HG02970 (cell line): ENCODE results near the gene DDX17.

Source experiments
- ATAC-seq: cut with Tn5 transposase; IDR thresholded peaks from one replicate; pipeline ENCODE4 v1.9.1; 2021; ENCODE audit warnings: mild to moderate bottlenecking, moderate library complexity, moderate number of reproducible peaks; ENCODE audit not compliant: unreplicated experiment, low FRiP score

DDX17 gene

DNA sequence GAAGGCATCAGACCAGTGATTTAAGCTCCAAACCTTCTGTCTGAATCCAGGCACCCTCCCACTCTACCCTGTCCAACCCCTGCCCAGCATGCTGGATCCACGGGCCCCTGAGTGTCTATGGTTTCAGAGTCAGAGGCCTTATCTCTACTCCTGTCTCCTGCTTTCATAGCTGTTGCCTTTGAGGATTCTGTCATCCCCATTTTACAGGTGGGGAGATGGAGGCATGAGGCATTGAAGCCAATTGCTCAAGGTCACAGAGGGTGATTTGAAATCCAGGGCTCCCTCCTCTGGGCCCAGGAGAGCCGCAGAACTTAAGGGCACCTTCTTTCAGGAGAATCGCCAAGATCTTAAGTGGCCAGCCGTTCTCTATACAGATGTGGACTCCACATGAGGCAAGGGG is 54.2 kb downstream of the DDX17 start:
- ATAC-seq = no peak

DNA sequence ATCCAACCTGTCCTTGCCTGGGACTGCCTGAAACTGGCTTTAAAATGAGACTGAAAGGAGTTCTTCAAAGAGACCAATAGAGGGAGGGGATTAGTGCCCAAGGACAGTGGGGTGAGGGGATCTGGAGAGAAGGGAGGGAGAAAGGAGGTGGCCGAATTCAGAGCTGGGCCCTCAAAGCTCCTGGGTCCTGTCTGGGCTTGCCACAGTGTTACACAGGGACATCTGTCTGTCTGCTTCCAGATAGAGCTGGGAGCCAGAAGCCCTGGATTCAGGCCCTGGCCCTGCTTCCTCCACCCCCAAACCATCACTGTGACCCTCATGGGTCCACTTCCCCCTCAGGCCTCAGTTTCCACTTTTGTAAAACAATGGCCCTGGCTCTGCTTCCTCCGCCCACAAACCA is 54.7 kb downstream of the DDX17 start:
- ATAC-seq = no peak

DNA sequence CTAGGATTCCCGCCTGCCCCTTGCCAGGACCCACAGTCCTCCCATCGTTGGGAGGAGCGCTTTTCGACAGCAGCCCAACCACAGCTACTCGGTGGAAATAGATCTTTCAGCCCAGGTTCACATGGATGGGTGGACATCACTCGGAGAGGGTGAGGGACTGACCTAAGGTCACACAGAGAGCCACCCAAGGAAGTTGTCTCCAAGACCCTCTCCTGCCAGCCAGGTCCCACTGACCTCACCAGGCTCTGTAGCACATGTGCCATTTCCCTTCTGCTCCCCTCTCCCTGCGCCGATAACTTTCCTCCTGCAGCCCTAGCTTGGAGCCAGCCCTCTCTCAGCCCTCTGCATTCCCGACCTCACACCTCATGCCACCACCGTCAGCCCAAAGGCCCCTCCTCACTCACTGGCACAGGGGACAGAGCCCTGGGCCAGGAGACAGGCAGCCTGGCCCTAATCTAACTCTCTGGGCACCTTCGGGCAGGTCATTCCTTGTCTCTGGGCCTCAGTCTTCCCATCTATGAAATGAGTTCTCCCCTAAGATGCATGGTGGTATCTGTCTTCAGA is 55.8 kb downstream of the DDX17 start:
- ATAC-seq = no peak

DNA sequence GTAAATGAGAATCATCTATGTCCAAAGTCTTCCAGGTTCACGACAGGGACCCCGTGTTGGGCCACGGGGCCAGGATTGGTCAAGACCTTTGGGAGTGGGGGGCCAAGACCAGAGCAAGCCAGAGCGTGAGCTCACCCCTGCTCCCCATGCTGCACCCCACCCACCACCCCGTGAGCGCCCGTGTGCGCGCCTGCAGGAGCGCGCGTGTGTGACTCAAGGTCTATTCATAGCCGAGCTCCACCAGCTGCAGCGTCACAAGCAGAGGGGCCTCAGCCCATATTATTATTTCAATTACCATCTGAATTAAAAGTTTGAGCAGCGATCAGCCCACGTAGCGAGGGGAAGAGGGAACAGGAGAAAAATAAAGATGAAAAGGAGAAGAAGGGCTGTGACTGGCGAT is 56.3 kb downstream of the DDX17 start:
- no peak for ATAC-seq

DNA sequence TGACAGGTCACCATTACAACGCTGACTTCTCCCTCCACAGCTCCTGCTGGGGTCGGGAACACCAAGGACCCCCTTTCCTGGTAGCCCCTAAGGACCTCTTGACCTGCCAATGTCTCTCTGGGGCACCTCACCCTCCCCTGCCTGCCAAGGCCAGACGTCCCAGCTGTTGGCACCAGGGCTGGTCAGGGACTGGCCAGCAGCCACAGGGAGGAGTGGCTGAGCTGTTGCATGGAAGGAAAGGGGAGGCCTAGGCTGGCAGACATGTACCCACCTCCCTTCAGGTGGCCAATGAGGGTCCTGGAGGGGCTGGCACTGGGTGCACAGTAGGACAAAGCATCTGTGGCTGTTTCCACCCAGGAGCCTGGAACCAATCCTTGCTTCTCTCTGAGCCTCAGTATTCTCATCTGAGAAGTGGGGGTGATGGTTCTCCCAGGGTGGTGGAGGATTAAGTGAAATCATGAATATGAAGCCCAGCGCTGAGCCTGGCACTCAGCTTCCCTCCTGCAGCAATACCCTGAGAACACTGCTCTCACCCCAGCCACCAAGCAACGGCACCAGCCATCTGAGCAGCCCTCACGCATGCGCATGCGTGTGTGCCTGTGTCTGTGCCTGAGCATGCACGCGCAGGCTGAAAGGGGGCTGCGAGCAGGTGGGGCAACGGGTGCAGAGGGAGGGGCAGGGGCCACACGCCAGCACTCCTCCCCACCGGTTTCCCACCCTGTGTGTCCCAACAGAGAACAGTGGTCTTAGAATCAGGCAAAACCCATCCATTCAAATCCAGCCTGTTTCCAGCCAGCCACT is 57.0 kb downstream of the DDX17 start:
- no peak for ATAC-seq

DNA sequence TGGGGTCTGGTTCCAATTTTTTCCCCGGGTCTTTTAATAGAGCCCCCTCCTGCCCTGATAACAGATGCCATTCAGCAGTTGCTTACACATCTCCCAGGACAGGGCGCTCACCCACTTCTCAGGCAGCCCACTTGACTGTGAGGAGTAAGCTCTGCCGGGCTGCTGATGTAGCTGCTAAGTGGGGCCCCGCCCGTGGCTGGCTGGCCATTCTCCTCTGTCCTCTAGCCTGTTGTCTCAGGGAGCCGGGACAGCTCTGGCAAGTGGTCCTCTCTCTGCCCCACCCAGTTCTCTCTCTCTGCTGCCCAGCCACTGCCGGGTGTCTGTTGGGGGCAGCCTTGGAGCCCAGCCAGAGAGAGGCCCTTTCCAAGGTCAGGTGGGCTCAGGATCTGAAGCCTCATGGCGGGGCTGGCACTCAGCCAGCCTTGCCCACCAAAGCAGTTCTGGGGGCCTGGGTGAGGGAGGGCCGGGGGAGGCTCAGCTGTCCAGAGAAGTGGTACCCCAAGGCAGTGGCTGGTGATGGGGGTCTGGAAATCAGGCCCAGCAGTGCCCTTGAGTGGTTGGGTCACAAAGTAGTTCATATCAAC is 60.0 kb downstream of the DDX17 start:
- ATAC-seq = no peak

DNA sequence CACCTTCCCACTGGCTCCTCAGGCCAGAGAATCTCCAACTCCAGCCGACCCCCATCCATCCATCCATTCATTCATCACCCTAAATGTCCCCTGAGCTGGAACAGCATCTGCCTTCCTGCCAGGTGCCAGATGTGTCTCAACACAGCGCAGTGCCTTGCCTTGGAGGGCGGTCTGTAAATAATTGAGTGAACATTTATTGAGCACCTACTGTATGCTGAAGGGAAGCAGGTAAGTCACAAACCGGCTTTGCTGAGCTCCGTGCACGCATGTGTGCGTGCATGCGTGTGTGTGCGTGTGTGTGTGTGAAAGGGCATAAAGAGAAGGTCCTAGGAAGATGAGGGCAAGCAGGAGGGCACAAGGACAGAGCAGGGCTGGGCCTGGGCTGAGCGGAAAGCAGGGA is 61.3 kb downstream of the DDX17 start:
- ATAC-seq = no peak

DNA sequence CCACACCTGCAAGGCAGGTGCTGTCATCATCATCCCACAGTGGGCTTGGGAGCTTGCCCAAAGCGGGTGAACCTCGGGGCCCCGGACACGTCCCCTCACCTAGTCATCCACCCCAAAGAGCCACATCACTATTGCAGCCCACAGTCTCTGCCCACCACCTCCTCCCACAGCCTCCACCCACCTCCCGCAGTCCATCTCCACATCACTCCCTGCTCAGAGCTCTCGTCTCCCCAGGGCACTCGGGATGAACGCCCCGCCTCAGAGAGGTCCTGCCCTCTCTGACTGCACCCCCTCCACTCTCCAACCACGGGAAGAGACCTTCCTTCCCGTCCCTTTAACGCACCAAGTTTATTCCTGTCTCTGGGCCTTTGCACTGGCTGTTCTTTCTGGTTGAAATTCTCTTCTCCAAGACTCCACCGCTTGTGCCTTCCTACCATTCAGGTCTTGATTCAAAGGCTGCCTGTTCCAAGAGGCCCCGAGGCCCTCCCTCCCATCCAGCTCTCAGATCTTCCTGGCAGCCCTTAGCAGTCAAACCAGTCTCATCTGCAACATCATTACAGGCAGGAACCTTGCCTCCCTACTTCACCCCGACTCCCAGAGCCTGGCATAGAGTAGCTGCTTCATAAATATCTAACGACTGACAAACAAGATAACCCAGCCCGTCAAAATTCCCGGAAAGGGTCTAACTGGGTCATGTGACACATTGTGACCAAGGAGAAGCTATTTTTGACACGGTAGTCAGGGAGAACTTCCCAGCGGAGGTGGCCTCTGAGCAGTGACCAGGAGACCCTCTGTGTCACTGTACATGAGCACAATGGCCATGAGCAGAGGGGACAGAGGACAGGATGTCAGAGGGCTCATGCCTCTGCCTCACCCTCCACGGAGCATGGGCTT is 62.2 kb downstream of the DDX17 start:
- no peak for ATAC-seq

DNA sequence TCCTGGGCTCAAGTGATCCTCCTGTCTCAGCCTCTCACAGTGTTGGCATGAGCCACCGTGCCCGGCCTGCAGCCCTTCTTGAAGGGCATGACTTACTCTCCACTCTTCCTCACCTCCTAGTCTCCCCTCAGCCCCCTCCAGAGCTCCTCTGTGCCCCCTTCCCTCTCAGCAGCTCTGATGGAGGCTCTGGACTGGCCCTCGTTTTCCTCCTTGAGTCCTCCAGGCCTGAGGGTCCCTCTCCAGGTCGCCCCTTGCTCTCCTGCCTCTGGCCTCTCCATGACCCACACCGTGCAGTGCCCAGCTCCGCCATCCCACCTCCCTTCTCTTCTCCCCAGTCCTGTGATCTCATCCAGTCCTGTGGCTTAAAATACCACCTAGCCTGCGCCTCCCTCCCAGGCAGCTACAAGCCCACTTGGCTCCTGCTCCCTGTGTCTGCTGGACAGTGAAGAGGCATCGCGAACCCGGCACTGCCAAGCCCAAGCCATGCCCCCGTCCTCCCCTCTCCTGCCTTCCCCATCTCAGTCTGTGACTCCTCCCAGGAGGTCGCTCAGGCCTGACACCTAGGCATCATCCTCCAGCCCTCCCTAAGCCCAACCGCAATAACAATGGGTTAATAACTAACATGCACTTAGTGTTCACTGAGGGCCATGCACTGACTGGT is 63.0 kb downstream of the DDX17 start:
- ATAC-seq = no peak

DNA sequence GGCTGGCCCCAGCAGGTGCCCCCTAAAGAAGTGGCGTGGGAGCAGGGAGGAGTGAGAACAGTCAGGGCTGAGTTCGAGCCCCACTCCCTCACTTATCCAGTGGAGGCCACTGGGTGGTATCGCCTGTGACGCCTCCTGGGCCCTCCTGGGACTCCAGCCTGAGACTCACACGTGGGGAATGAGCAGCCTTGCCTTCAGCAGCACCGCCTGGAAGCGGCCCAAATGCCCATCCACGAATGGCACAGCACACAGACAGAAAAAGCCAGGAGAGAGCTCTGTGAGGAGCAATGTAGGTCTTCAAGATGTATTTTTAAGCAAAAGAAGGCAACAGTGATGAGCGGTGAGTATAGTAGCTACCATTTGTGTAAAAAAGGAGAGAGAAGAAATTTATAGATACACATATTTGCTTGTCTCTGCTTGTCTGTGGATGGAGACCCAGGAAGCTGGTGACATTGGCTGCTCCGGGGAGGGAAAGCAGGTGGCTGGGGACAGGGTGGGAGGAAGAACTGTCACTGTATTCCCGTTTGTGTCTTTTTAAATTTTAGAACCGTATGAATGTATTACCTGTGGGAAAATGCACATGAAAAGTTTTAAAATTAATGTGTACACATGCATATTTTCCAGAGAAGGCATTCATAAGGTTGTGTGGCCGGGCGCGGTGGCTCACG is 64.4 kb downstream of the DDX17 start:
- ATAC-seq = no peak

DNA sequence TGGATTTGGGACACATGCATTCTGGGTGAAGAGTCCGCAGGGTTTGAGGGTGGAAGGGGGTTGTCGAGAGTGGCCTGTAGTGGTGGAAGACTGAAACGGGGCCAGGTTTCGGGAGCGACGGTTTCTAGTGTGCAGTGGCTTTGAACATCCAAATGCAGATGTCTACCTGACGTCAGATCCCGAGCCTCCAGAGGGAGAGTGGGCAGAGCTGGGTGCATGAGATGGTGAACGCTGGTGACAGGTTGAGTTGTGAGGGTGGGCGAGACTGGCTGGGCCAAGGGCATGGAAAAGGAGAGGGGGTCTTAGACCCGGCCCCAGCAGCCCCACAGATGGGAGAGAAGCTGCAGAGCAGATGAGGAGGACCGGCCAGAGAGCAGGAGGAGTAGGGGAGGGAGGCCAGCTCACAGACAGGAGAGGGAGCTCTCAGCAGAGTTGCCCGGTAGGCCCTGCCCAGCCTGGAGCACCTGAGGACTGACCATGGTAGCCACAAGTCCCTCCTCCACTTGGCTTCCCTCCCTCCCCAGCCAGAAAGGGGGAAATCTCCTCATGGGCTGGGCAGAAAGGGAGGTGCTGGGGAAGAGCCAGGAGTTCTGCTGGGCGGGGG is 65.3 kb downstream of the DDX17 start:
- ATAC-seq = no peak

DNA sequence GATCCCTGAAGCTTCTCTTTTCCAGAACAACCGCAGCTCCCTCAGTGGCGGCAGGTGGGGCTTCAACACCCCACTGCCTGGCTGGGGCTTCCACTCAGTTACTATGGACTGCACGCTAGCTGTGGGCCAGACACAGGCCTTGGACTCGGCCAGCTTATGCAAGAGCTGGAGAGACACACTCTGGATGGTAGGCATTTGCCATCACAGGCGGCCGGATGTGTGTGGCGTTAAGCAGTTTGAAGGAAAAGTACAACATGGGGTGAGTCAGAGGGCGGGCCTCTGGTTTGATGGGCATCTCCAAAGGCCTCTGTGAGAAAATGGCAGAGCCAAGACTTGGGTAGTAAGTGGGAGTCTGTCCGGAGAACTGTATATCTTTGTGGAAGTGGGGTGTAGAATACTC is 68.7 kb downstream of the DDX17 start:
- ATAC-seq = no peak

DNA sequence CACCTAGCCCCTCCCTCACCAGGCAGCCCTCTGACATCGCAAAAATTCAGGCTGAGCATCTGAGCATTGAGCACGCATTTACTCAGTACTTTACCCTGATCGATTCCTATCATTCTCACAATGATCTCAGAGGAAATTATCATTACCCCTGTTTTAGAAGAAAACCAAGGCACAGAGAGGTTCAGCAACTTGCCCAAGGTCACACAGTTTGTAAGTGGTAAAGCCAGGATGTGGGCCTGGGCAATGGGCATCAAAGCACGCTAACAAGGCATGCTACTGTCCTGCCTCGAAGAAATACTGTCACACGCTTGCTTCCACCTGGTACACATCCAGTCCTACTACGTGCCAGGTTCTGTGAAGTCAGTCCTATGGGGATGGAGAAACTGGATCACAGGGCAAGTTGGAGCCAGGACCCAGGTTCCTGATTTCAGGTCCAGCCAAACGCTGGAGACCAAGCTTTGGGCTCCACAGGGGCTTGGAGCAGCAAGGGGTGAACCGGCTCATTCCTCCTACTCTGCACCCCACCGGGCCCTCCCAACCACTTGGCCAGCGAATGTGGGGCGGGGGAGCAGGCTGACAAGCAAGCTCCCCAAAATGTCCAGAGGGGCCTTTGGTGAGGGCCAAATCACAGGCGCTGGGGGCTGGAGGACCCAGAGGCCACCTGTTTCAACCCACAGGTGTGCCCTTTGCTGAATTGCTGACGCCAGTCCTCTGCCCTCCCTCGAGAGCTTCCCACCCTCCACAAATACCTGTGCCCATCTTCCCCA is 69.3 kb downstream of the DDX17 start:
- ATAC-seq = no peak

DNA sequence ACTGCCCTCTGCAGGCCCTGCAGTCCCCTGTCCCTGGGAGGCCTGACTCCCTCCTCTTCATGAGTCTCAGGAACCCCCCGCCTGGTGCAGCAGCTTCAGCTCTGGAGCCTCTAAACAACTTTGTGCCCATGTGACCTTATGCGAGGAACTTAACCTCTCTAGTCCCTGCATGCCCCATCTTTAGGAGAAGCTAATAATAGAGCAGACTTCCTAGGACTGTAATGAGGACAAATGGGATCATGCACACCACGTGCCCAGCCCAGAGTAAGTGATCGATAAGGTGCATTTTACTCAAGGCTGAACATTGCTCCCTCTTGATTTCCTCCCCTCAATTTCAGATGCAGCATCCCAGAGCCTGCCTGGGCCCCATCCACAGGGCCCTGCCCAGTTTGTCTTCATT is 70.1 kb downstream of the DDX17 start:
- ATAC-seq = no peak

DNA sequence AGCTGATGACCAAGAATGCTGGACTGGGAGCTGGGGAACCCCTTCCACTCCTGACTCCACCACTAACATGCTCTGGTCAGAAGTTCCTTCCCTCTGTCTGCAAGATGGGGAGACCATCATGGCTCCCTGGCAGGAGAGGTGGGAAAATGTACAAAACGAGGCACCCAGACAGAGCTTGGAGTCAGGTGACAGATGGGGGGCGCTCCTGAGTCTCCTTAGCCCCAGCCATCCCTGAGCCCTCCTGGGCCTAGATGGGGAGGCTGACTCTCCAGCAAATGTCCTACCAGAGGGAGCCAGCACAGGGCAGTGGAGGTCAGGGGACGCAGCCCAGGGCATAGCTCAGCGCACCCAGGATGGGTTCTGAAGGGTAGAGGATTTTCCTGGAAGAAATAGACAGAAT is 71.1 kb downstream of the DDX17 start:
- ATAC-seq = no peak

DNA sequence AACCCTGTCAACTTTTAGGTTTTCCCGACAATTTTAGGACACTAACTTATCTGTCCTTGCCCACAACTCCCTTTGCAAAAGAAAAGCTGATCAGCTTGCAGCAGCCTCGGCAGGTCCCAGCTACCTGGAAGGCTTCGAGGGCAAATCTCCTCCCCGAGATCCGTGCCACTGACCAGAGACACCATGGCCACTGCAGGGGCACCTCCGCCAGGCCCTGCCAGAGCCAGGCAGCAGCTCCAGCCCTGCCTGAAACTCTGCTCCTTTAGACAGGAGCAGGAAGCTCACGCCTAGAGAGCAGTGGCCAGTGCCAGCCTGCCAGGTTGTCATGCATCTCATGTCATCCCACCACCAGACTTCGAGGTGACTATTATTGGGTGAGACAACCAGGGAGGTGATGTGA is 72.2 kb downstream of the DDX17 start:
- ATAC-seq = no peak
